A549 (cell line): Measurements from ENCODE around the gene C14orf119. TPM values are rescaled to one million over a fixed set of nuclear protein-coding genes. Genes with fewer than 3 reads are reported as not detected.
A peak's percentile ranks its signal among the peaks of the same experiment; 100 is the strongest.

ENCODE experiments used
- ATAC-seq, 2 experiments: fragments of 200-7000 bp in 1 of 2; fragments of >200 bp in 1 of 2; cut with Nextera tagmentation in 1 of 2; cut with Tn5 transposase in 1 of 2; 3 replicates each; pipeline versions ENCODE4 v1.8.0 to v1.9.1; 2018 to 2020; ENCODE audit warnings: mild to moderate bottlenecking in 1 of 2, moderate library complexity in 1 of 2
- CTCF ChIA-PET: fragments of 300-600 bp; sonication (Branson Sonifier 250); formaldehyde crosslinking; extraction: SDS; loops from one replicate; lab custom pipeline; 2021; ENCODE audit warnings: antibody characterized with exemption, inconsistent platforms; lab: Yijun Ruan, JAX
- POLR2A ChIA-PET: fragments of 350-600 bp; formaldehyde crosslinking; extraction: SDS; loops from one replicate; lab custom pipeline; 2021; ENCODE audit warnings: antibody characterized with exemption, inconsistent platforms; lab: Yijun Ruan, JAX
- DNase-seq, 2 experiments: peaks; one replicate each; pipeline versions ENCODE4 v3.0.0 to v3.0.0-alpha.2; 2011 to 2016; ENCODE audit warnings: low read depth in 1 of 2, low spot score in 1 of 2
- FAIRE-seq: peaks from 2 replicates; lab custom pipeline; 2011; peaks lifted over from hg19 to GRCh38; lab: Jason Lieb, UNC
- H3K27ac ChIP-seq, 2 experiments: fragments of >200 bp; sonication (Bioruptor Twin); formaldehyde crosslinking; 3 replicates each; pipeline ENCODE4 v1.5.1; 2016 to 2017
- H3K4me1 ChIP-seq: fragments of >200 bp; sonication (Bioruptor Twin); formaldehyde crosslinking; 3 replicates; pipeline ENCODE4 v1.6.1; 2016
- H3K4me2 ChIP-seq: fragments of >200 bp; sonication (Bioruptor Twin); formaldehyde crosslinking; 3 replicates; pipeline ENCODE4 v1.6.1; 2016
- H3K4me3 ChIP-seq: fragments of >200 bp; sonication (Bioruptor Twin); formaldehyde crosslinking; 3 replicates; pipeline ENCODE4 v1.5.1; 2016
- H3K9me3 ChIP-seq: fragments of >200 bp; sonication (Bioruptor Twin); formaldehyde crosslinking; 3 replicates; pipeline ENCODE4 v1.6.1; 2016
- CBX2 ChIP-seq: fragments of 200-600 bp; sonication (generic); IDR thresholded peaks from 2 replicates; pipeline ENCODE4 v1.6.1; 2016; ENCODE audit warnings: low read depth, mild to moderate bottlenecking, borderline replicate concordance
- CEBPB ChIP-seq, 2 experiments: fragments of >200 bp in 1 of 2; sonication (Bioruptor Twin) in 1 of 2; formaldehyde crosslinking in 1 of 2; IDR thresholded peaks; 2 replicates each; pipeline ENCODE4 v1.6.1; 2012 to 2016
- CHD4 ChIP-seq: fragments of 200-600 bp; sonication (generic); IDR thresholded peaks from 2 replicates; pipeline ENCODE4 v1.6.1; 2016; ENCODE audit warnings: antibody characterized with exemption, mild to moderate bottlenecking, borderline replicate concordance
- EHF ChIP-seq: fragments of 250-450 bp; sonication (Bioruptor Pico); IDR thresholded peaks from 2 replicates; pipeline ENCODE4 v1.5.0; 2020; ENCODE audit warnings: mild to moderate bottlenecking
- ESRRA ChIP-seq: fragments of 150-350 bp; IDR thresholded peaks from 2 replicates; pipeline ENCODE4 v1.6.1; 2014; ENCODE audit warnings: mild to moderate bottlenecking, low read length, borderline replicate concordance
- GATA3 ChIP-seq: IDR thresholded peaks from 2 replicates; pipeline ENCODE4 v1.6.1; 2012; ENCODE audit warnings: borderline replicate concordance
- HDAC2 ChIP-seq: fragments of 200-600 bp; sonication (generic); IDR thresholded peaks from 2 replicates; pipeline ENCODE4 v1.6.1; 2016
- HEYL ChIP-seq: fragments of 250-450 bp; sonication (Bioruptor Pico); IDR thresholded peaks from 2 replicates; pipeline ENCODE4 v1.8.0; 2021; ENCODE audit warnings: mild to moderate bottlenecking, moderate library complexity
- HOXA7 ChIP-seq: fragments of 250-450 bp; sonication (Bioruptor Pico); IDR thresholded peaks from 2 replicates; pipeline ENCODE4 v1.5.0; 2020; ENCODE audit warnings: mild to moderate bottlenecking, moderate library complexity
- JUN ChIP-seq, 2 experiments: fragments of >200 bp; sonication (Bioruptor Twin); formaldehyde crosslinking; IDR thresholded peaks; 2 replicates in 1 of 2; 3 replicates in 1 of 2; pipeline ENCODE4 v1.6.1; 2016 to 2017
- KDM5A ChIP-seq: fragments of 200-600 bp; sonication (generic); IDR thresholded peaks from 2 replicates; pipeline ENCODE4 v1.6.1; 2016; ENCODE audit warnings: antibody characterized with exemption, mild to moderate bottlenecking
- MAFK ChIP-seq: fragments of 450-650 bp; IDR thresholded peaks from 2 replicates; pipeline ENCODE4 v1.6.1; 2014; ENCODE audit not compliant: partially characterized antibody
- NR3C1 ChIP-seq: fragments of >200 bp; sonication (Bioruptor Twin); formaldehyde crosslinking; IDR thresholded peaks from 3 replicates; pipeline ENCODE4 v1.6.1; 2017
- SREBF2 ChIP-seq: fragments of 450-650 bp; IDR thresholded peaks from 2 replicates; pipeline ENCODE4 v1.6.1; 2014; ENCODE audit warnings: mild to moderate bottlenecking, moderate library complexity
- TFCP2L1 ChIP-seq: fragments of 250-450 bp; sonication (Bioruptor Pico); IDR thresholded peaks from 2 replicates; pipeline ENCODE4 v1.5.0; 2021; ENCODE audit warnings: mild to moderate bottlenecking
- ZFP36 ChIP-seq: fragments of 450-650 bp; IDR thresholded peaks from 2 replicates; pipeline ENCODE4 v1.6.1; 2014; ENCODE audit warnings: borderline replicate concordance; ENCODE audit not compliant: partially characterized antibody
- WGBS: methylation state at CpG from one replicate; pipeline ENCODE4 v1.1.6; 2017; ENCODE audit errors: missing lambda C conversion rate; 5-methylcytosine and 5-hydroxymethylcytosine counted together
- polyA plus RNA-seq, 4 experiments: library from polyadenylated mRNA; depleted of rRNA in 3 of 4; stranded (reverse); fragments of >200 nt; fragmentation: RNase III in 1 of 4; extraction: RNeasy Plus Mini Kit Qiagen cat#74134 plus additional on column Dnase treatment in 1 of 4; gene quantifications; 2 replicates in 3 of 4; 3 replicates in 1 of 4; pipeline ENCODE4 v1.2.3, GENCODE V29; 2011 to 2017
- TF ChIP-seq, protein P1 (sequence below): IDR thresholded peaks from 2 replicates; pipeline ENCODE4 v1.6.1; 2012; ENCODE audit warnings: low read depth, borderline replicate concordance
- TF ChIP-seq, protein P2 (sequence below): fragments of 250-450 bp; sonication (Bioruptor Pico); IDR thresholded peaks from 2 replicates; pipeline ENCODE4 v1.5.0; 2020; ENCODE audit warnings: low read depth, mild to moderate bottlenecking, moderate library complexity
- TF ChIP-seq, protein P3 (sequence below): fragments of >200 bp; sonication (Bioruptor Twin); formaldehyde crosslinking; IDR thresholded peaks from 2 replicates; pipeline ENCODE4 v1.6.1; 2016

C14orf119 gene
- polyA plus RNA-seq, 2 of the 4 experiments (the other 2 are of a cell fraction), result 82.5 to 102 TPM

DNA sequence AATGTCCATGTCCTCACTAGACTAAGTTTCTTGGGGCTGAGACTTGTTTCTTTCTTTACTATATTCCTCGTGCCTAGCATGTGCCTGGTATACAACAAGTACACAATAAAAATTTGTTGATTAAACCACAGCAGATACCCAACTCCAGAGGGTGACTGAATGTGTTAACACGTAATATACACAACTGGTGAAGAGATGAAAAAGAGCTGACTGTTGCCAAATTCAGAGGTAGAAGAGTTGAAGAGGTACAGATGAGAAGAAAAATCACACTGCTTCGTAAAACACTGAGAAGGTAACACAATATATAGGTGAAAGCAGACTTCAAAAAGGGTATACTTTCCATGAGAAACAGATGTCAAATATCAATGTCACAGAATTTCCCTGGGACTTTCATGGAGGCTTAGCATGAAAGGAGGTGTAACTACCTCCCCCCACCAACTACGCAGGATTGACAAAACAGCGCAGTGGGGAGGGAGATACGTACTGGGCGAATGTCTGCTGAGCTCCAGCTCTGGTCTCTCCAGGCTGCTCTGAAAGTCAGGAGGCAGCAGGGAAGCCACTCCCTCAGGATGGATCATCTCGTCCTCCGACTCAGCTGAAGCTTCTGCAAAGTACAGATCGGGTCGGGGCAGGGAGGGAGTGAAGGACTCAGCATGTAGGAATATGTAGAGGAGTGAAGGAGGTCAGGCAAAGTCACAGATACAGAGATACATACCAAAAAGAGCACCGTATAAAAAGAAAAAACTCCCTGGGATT is 5.6 kb upstream of the C14orf119 start:
- Histone ChIP-seq H3K4me1 (peaks cover 15% of the 10 kb centered on the region; the same call in 2 of the 3 replicates), H3K27ac (no peak overlapping the region), H3K4me3 (no peak overlapping the region), H3K4me2 (no peak overlapping the region)
- ATAC-seq (no peak), FAIRE-seq (no peak)
- ChIA-PET POLR2A (interaction anchor here (1.0 kb wide), 1 partner anchor 82 kb away, joined by 4 read pairs; no protein-coding TSS in a partner anchor), CTCF (interaction anchor here (0.6 to 5.9 kb wide), 15 partner anchors 8 to 160 kb away, joined by 3 to 78 read pairs (median 4); partner anchors contain the start of genes CDH24 and PRMT5)
- 95% methylated on average over 12 of the region's 12 CpGs for WGBS
- TF ChIP-seq, protein P1, sequence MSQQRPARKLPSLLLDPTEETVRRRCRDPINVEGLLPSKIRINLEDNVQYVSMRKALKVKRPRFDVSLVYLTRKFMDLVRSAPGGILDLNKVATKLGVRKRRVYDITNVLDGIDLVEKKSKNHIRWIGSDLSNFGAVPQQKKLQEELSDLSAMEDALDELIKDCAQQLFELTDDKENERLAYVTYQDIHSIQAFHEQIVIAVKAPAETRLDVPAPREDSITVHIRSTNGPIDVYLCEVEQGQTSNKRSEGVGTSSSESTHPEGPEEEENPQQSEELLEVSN, result no peak
- TF ChIP-seq MAFK, result peak; percentile 68
- TF ChIP-seq, all 56 proteins: peak for 1
- no peaks in the 10 kb centered on the region for H3K9me3 ChIP-seq
- DNase-seq, result no peak

DNA sequence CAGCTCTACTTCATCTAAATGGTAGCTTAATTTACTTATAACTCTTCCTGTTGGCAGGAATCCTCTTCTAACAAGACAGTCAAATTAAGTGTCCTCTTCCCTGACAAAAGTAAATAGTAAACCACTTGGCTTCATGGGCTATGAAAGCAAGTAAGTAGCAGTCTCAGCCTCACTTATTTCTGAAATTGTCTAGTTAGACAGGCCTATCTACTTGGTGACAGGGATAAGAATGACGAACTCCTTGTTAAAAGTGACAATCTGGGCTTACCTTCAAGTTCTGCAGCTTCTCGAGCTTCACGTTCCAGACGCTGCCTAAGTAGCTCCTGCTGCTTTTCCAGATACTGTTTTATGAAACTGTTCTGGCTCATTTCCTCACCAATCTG is 5.1 kb upstream of the C14orf119 start:
- CTCF ChIA-PET, result interaction anchor here (0.6 to 5.9 kb wide), 15 partner anchors 9 to 161 kb away, joined by 3 to 78 read pairs (median 4); partner anchors contain the start of genes CDH24 and PRMT5

DNA sequence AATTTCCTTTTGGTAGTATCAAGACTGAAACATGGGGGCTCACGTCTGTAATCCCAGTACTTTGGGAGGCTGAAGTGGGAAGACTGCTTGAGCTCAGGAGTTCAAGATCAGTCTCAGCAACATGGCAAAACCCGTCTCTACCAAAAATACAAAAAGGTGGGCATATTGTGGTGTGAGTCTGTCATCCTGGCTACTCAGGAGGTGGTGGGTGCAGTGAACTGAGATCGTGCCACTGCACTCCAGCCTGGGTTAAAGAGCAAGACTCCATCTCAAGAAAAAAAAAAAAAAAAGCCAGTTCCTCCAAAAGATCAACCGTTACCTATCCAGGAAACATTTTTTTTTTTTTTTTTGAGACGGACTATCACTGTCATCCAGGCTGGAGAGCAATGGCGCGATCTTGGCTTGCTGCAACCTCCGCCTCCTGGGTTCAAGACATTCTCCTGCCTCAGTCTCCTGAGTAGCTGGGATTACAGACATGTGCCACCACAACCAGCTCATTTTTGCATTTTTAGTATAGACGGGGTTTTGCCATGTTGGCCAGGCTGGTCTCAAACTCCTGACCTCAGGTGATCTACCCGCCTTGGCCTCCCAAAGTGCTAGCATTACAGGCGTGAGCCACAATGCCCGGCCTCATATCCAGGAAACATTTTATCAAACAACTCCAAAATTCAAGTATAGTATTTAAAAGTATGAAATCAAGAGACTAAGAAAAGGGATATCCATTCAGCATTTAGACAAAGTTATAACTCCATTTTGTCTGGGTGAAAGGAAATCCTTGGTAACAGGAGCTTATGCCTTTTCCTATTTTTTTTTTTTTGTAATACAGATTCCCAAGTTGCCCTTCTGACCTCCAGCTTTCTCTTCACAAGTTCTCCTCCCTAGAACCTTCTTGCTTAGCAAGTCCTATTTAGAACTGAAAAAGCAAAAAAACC is 3.7 kb upstream of the C14orf119 start:
- TF ChIP-seq CHD4, result no peak
- no peak for TF ChIP-seq HDAC2
- no peak for TF ChIP-seq NR3C1
- TF ChIP-seq HEYL (CRISPR knock-in tag), result no peak
- TF ChIP-seq EHF, result no peak
- TF ChIP-seq ESRRA, result no peak
- no peak for TF ChIP-seq JUN (IDR thresholded peaks at IDR 0.05)
- TF ChIP-seq CEBPB (IDR thresholded peaks at IDR 0.05), result no peak
- no peak for TF ChIP-seq SREBF2
- no peak for TF ChIP-seq CBX2
- TF ChIP-seq, protein P1, result no peak
- TF ChIP-seq KDM5A, result no peak
- WGBS, result 85% methylated on average over 12 of the region's 12 CpGs
- no peak overlapping the region for H3K4me3 ChIP-seq
- H3K4me2 ChIP-seq, result no peak overlapping the region
- FAIRE-seq (no peak), DNase-seq (no peak), ATAC-seq (no peak)
- H3K27ac ChIP-seq, result no peak overlapping the region
- peaks cover 17% of the 10 kb centered on the region for H3K4me1 ChIP-seq
- POLR2A ChIA-PET, result interaction anchor here (0.7 to 1.3 kb wide), 2 partner anchors 20 to 29 kb away, joined by 4 to 9 read pairs; no protein-coding TSS in a partner anchor
- H3K9me3 ChIP-seq, result no peaks in the 10 kb centered on the region
- CTCF ChIA-PET, result interaction anchor here (0.9 to 5.9 kb wide), 10 partner anchors 11 to 96 kb away, joined by 3 to 78 read pairs (median 7); partner anchors contain the start of gene CDH24

More for the DNA sequence above, 5.1 kb upstream of the C14orf119 start:
- no peak for FAIRE-seq
- no peak for ATAC-seq
- Histone ChIP-seq H3K4me1 (peaks cover 15% of the 10 kb centered on the region; the same call in 2 of the 3 replicates), H3K4me3 (no peak overlapping the region), H3K27ac (no peak overlapping the region), H3K4me2 (no peak overlapping the region), H3K9me3 (no peaks in the 10 kb centered on the region)
- TF ChIP-seq GATA3, result no peak
- no peak for TF ChIP-seq TFCP2L1
- TF ChIP-seq HOXA7 (CRISPR knock-in tag), result no peak
- TF ChIP-seq, protein P1, result no peak
- TF ChIP-seq, protein P2, sequence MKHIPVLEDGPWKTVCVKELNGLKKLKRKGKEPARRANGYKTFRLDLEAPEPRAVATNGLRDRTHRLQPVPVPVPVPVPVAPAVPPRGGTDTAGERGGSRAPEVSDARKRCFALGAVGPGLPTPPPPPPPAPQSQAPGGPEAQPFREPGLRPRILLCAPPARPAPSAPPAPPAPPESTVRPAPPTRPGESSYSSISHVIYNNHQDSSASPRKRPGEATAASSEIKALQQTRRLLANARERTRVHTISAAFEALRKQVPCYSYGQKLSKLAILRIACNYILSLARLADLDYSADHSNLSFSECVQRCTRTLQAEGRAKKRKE (CRISPR knock-in tag), result no peak
- TF ChIP-seq, protein P3, sequence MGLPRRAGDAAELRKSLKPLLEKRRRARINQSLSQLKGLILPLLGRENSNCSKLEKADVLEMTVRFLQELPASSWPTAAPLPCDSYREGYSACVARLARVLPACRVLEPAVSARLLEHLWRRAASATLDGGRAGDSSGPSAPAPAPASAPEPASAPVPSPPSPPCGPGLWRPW, result no peak
- TF ChIP-seq ZFP36, result no peak
- POLR2A ChIA-PET, result interaction anchor here (1.0 kb wide), 1 partner anchor 83 kb away, joined by 4 read pairs; no protein-coding TSS in a partner anchor
- 95% methylated on average over 4 of the region's 4 CpGs for WGBS
- DNase-seq, result no peak
